Adipocyte (in vitro differentiated cells): Measurements from ENCODE around the gene PKMYT1.

Source experiments
- DNase-seq: peaks from one replicate; pipeline ENCODE4 v3.0.0-alpha.2; 2015; ENCODE audit warnings: low read depth
- H3K27me3 ChIP-seq: replicated peaks from 2 replicates; pipeline ENCODE4 v1.7.0; 2013; ENCODE audit warnings: mild to moderate bottlenecking, low read length, moderate library complexity; ENCODE audit not compliant: control insufficient read depth, insufficient read depth
- H3K36me3 ChIP-seq: 2 replicates; pipeline ENCODE4 v1.7.0; 2013; ENCODE audit warnings: low read length, mild to moderate bottlenecking, moderate library complexity; ENCODE audit not compliant: control insufficient read depth, insufficient read depth, severe bottlenecking
- H3K4me1 ChIP-seq: 2 replicates; pipeline ENCODE4 v1.7.0; 2013; ENCODE audit warnings: mild to moderate bottlenecking, low read length, moderate library complexity; ENCODE audit not compliant: control insufficient read depth, insufficient read depth
- H3K4me3 ChIP-seq: 2 replicates; pipeline ENCODE4 v1.7.0; 2013; ENCODE audit warnings: mild to moderate bottlenecking, low read length, moderate library complexity
- H3K9ac ChIP-seq: 2 replicates; pipeline ENCODE4 v1.7.0; 2013; ENCODE audit warnings: mild to moderate bottlenecking, low read length, moderate library complexity
- H3K9me3 ChIP-seq: 2 replicates; pipeline ENCODE4 v1.7.0; 2013; ENCODE audit warnings: mild to moderate bottlenecking, low read length, moderate library complexity; ENCODE audit not compliant: control insufficient read depth

Gene PKMYT1

GRCh38 chr16:2963074-2963722 is 17.0 kb downstream of the PKMYT1 start:
- peak overlapping the region; percentile 50 for H3K4me3 ChIP-seq
- H3K9ac ChIP-seq: no peak overlapping the region
- DNase-seq: no peak
- H3K27me3 ChIP-seq: peaks cover 46% of the 10 kb centered on the region
- H3K4me1 ChIP-seq: peaks cover 4% of the 10 kb centered on the region
- H3K9me3 ChIP-seq: no peaks in the 10 kb centered on the region
- no peaks in the 10 kb centered on the region for H3K36me3 ChIP-seq

DNA sequence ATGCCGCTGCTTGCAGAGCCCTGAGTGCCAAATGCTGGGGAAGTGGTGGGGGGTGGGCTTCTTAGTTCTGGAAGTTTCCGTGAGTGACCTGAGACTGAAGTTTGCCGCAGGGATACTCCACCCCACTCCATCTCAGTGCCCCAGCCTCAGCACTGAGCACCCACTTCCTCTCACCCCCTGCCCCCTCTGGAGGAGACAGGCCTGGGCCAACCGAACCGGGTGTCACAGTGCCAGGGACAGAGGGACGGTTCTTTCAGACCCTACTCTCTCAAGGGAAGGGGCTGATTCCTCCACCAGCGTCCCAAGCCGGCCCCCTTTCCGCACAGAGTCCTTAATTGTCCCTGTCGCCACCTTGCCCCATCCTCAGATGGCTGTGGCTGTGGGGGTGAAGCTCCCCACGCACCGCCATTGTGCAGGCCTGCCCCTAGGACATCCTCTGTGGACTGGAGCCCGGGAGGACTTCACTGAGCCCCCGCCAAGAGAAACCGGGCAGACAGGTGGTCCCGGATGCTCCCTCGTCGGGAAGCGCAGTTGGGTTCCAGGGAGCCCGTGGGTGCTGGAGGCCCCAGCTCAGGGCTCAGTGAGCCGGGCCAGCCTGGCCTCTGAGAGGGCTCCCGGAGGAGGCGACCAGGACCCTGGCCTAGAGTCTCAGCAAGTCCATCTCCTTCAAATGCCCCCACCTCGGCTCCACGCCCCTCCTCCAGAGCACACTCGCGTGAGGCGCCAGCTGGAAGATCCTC is 17.7 kb downstream of the PKMYT1 start:
- Histone ChIP-seq H3K4me3 (no peak overlapping the region), H3K9ac (no peak overlapping the region)

DNA sequence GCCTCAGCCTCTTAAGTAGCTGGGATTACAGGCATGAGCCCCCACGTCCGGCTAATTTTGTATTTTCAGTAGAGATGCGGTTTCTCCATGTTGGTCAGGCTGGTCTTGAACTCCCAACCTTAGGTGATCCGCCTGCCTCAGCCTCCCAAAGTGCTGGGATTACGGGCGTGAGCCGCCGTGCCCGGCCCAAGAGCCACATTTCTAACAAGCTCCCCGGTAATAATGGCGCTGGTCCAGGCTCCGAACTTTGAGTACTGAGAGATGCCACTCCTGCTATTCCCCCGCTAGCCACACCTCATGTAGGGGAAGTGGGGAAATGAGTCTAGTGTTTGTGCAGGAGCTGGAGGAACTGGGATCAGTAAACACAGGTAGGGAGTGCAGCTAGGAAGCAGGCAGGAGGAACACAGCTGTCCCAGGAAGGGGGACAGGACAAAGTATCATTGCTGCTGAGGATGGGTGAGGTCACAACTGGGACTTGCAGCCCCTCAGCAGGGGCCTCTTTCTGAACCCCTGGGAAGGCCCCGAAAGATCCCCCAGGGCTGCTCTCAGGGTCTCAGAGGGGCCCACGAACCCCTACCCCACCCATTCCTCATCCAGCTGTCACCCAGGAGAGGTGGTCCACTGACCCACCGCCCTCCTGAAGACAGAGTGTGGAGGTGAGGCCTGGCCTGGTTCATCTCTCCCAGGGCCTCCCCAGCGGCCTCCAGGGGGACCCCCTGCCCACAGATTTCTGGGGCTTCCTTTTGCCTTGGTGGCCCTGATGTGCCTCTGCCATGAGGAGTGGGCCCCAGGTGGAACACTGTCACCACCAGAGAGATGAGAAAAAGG is 19.8 kb downstream of the PKMYT1 start:
- Histone ChIP-seq H3K4me1 (peaks cover 4% of the 10 kb centered on the region), H3K27me3 (peaks cover 40% of the 10 kb centered on the region), H3K4me3 (no peak overlapping the region), H3K9ac (no peak overlapping the region), H3K9me3 (no peaks in the 10 kb centered on the region), H3K36me3 (no peaks in the 10 kb centered on the region)
- no peak for DNase-seq

More for the DNA sequence above, 17.7 kb downstream of the PKMYT1 start:
- Histone ChIP-seq H3K9me3 (no peaks in the 10 kb centered on the region), H3K4me1 (peaks cover 4% of the 10 kb centered on the region), H3K27me3 (peaks cover 39% of the 10 kb centered on the region), H3K36me3 (no peaks in the 10 kb centered on the region)
- DNase-seq: no peak

GRCh38 chr16:2959206-2959605 is 21.0 kb downstream of the PKMYT1 start:
- H3K4me3 ChIP-seq: no peak overlapping the region
- no peak for DNase-seq
- H3K4me1 ChIP-seq: peaks cover 4% of the 10 kb centered on the region
- H3K27me3 ChIP-seq: peaks cover 48% of the 10 kb centered on the region
- no peak overlapping the region for H3K9ac ChIP-seq
- H3K36me3 ChIP-seq: no peaks in the 10 kb centered on the region
- no peaks in the 10 kb centered on the region for H3K9me3 ChIP-seq

- H3K27me3 ChIP-seq: peaks cover 40% of the 10 kb centered on the region
- H3K4me3 ChIP-seq: no peak overlapping the region
- no peaks in the 10 kb centered on the region for H3K9me3 ChIP-seq
- H3K36me3 ChIP-seq: no peaks in the 10 kb centered on the region
- H3K9ac ChIP-seq: no peak overlapping the region
- DNase-seq: no peak
- no peaks in the 10 kb centered on the region for H3K4me1 ChIP-seq
Observed at GRCh38 chr16:2956579-2956956, 23.7 kb downstream of the PKMYT1 start.

GRCh38 chr16:2955779-2956578 is 24.3 kb downstream of the PKMYT1 start:
- H3K9ac ChIP-seq: no peak overlapping the region
- no peaks in the 10 kb centered on the region for H3K36me3 ChIP-seq
- no peak for DNase-seq
- peaks cover 38% of the 10 kb centered on the region for H3K27me3 ChIP-seq
- no peak overlapping the region for H3K4me3 ChIP-seq
- no peaks in the 10 kb centered on the region for H3K9me3 ChIP-seq
- H3K4me1 ChIP-seq: no peaks in the 10 kb centered on the region

DNA sequence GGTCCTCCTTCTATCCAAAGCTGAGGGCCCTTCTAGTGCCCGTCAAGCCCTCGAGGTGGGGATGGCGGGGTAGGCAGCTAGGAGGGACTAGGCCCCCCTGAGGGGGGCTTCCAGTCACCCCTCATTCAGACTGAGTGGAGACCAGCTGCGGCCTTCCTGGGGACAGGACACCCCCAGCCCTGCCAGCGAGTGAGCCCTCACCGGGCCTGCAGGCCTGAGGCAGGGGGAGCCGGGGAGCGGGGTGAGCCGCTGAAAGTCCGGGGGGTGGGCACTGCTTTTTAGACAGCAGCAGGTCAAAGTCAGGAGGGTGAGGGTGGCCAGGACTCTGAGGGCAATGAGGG is 24.8 kb downstream of the PKMYT1 start:
- Histone ChIP-seq H3K27me3 (peaks cover 33% of the 10 kb centered on the region), H3K36me3 (no peaks in the 10 kb centered on the region), H3K9me3 (no peaks in the 10 kb centered on the region), H3K4me1 (no peaks in the 10 kb centered on the region), H3K4me3 (no peak overlapping the region), H3K9ac (no peak overlapping the region)
- no peak for DNase-seq

- DNase-seq: no peak
- Histone ChIP-seq H3K4me1 (no peaks in the 10 kb centered on the region), H3K9ac (no peak overlapping the region), H3K4me3 (no peak overlapping the region), H3K9me3 (no peaks in the 10 kb centered on the region), H3K27me3 (peaks cover 31% of the 10 kb centered on the region), H3K36me3 (no peaks in the 10 kb centered on the region)
Observed at GRCh38 chr16:2954656-2955381, 25.4 kb downstream of the PKMYT1 start.

- no peak for DNase-seq
- Histone ChIP-seq H3K9me3 (no peaks in the 10 kb centered on the region), H3K4me1 (no peaks in the 10 kb centered on the region), H3K4me3 (no peak overlapping the region), H3K9ac (no peak overlapping the region), H3K27me3 (peaks cover 26% of the 10 kb centered on the region), H3K36me3 (peaks cover 7% of the 10 kb centered on the region)
Observed at GRCh38 chr16:2953706-2954627, 26.3 kb downstream of the PKMYT1 start.

DNA sequence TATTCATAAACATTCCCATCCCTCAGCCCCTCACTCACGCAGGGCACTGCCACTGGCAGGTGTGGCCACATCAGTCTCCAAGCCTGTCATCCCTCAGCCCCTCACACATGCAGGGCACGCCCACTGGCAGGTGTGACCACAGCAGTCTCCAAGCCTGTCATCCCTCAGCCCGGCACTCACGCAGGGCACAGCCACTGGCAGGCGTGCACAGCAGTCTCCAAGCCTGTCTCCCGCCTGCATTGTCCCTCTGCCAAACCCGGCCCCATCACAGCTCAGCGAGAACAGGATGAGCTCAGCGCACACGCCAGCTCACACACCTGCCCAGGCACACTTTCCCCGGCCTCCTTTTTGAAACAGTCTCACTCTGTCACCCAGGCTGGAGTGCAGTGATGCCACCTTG is 27.6 kb downstream of the PKMYT1 start:
- Histone ChIP-seq H3K4me1 (no peaks in the 10 kb centered on the region), H3K36me3 (peaks cover 12% of the 10 kb centered on the region), H3K9ac (no peak overlapping the region), H3K4me3 (no peak overlapping the region), H3K9me3 (no peaks in the 10 kb centered on the region), H3K27me3 (peaks cover 25% of the 10 kb centered on the region)
- no peak for DNase-seq
